ENCODE results near the gene NRXN2. TPM values are rescaled to one million over a fixed set of nuclear protein-coding genes. Genes with fewer than 3 reads are reported as not detected.
"Not testable (repeated sequence)": the region's sequence is repeated elsewhere in the genome, so short reads cannot be mapped to it uniquely, and the experiment has no call there.

NRXN2 gene
- total RNA-seq, 2 experiments from 2014 or later: 0.07 to 0.22 TPM

DNA sequence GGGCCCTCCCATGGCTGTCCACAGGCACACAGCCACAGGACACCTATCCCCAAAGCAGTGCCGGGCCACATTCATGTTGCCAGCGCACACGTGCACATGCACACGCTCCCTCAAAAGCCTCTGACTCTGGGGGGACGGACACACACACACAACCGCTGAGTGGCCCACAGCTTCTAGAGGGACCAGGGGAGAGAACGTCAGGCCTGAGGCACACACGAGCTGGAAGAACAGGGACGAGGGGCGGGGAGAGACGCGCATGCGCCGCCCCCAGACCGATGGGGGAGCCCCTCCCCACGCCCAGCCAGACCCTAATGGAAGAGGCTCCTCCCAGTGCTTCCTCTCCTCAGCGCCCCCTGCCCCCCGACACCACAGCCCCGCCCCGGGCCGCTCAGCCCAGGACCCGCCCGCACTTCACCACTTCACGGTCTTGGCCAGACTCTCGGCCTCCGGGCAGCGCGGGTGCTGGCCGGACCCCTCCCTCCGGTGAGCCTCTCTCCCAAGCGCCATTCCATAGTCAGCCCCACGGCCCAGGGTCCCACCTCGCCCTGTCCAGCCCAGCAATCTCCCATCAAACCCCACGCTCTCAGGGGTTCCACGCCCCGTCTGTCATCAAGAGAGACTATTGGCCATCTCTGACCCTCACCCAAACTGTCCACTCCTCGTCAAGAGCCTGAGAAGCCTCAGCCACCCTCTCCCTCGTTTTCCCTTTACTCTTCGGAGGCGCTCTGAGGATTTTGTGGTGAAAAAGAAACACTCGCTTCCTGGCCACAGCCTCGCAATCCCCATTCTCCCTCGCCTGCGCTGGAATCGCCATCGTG, 11.7 kb downstream of the NRXN2 start:
- H3K4me1 Mint-ChIP-seq (ENCODE audit: low read depth): peaks cover 14% of the 10 kb centered on the region
- POLR2A ChIA-PET: no interaction called here
- DNase-seq: no peak
- no peaks in the 10 kb centered on the region for H3K9me3 Mint-ChIP-seq
- H3K36me3 Mint-ChIP-seq (ENCODE audit: low read depth): no peaks in the 10 kb centered on the region
- TF ChIP-seq, protein P1, sequence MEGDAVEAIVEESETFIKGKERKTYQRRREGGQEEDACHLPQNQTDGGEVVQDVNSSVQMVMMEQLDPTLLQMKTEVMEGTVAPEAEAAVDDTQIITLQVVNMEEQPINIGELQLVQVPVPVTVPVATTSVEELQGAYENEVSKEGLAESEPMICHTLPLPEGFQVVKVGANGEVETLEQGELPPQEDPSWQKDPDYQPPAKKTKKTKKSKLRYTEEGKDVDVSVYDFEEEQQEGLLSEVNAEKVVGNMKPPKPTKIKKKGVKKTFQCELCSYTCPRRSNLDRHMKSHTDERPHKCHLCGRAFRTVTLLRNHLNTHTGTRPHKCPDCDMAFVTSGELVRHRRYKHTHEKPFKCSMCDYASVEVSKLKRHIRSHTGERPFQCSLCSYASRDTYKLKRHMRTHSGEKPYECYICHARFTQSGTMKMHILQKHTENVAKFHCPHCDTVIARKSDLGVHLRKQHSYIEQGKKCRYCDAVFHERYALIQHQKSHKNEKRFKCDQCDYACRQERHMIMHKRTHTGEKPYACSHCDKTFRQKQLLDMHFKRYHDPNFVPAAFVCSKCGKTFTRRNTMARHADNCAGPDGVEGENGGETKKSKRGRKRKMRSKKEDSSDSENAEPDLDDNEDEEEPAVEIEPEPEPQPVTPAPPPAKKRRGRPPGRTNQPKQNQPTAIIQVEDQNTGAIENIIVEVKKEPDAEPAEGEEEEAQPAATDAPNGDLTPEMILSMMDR (IDR thresholded peaks at IDR 0.05): no peak
- intact Hi-C loops (cut with micrococcal nuclease): no loop called here
- ATAC-seq: no peak
- CTCF ChIA-PET: interaction anchor here (1.3 kb wide), 1 partner anchor 33 kb away, joined by 3 read pairs; the partner anchor contains the start of gene RASGRP2
- H3K27ac Mint-ChIP-seq: no peak overlapping the region
- no peak overlapping the region for H3K4me3 Mint-ChIP-seq
- H3K27me3 Mint-ChIP-seq: peaks cover 58% of the 10 kb centered on the region

DNA sequence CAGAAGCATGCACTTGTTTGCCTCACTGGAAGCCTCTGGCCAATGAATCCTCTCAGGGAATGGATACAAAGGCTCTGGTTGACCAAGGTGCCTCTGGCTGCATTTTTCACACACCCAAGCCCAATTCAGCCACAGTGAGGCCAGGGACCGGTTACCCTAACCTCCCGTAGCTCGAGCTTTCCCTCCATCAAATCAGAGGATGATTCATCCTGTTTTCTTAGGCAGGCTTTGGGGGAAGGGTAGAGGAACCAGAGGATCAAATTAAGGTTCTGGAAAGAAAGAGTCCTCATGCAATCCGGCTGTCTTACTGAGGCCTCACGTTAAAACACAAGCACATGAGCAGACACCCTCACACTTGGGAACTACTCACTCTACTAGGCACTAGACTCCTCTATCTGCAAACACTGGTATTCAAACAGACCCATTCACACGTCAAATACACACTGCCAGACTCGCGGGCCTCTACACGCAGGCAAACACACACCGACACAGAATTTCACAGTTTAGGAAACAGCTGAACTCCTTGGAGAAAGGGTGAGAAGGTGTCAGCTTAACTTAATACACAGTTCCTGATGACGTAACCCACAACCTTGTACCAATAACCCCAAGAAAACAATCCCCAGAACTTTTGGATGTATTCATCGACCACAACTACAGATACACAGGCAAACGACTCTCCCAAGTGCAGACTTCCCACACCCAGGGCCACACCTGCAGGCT, 12.4 kb downstream of the NRXN2 start:
- H3K27ac Mint-ChIP-seq: no peak overlapping the region
- no peak overlapping the region for H3K4me3 Mint-ChIP-seq
- DNase-seq: no peak
- TF ChIP-seq, protein P1 (IDR thresholded peaks at IDR 0.05): no peak
- ChIA-PET POLR2A (no interaction called here), CTCF (interaction anchor here (1.3 to 2.8 kb wide), 2 partner anchors 21 to 34 kb away, joined by 3 to 8 read pairs; partner anchors contain the start of gene RASGRP2)
- no peaks in the 10 kb centered on the region for H3K9me3 Mint-ChIP-seq
- intact Hi-C loops (cut with micrococcal nuclease): no loop called here
- H3K4me1 Mint-ChIP-seq (ENCODE audit: low read depth): peaks cover 14% of the 10 kb centered on the region
- H3K36me3 Mint-ChIP-seq (ENCODE audit: low read depth): no peaks in the 10 kb centered on the region
- peaks cover 53% of the 10 kb centered on the region for H3K27me3 Mint-ChIP-seq
- no peak for ATAC-seq

DNA sequence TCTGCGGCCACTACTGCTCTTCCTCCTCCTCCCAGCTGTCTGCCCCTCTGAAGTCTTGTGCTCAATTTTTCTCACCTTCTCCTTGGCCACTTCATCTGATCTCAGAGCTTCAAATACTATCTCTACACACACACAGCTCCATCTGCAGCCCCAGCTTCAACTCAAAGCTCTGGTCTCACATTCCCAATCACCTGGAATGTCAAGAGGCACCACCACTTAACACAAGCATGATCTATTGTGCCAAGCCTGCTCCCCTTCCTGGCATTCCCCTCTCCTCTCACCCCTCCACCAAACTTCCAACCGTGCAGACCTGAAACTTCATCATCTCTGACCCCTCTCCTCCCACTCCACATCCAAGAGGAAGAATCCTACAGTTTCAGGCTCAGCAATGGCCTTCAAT, 17.5 kb downstream of the NRXN2 start:
- TF ChIP-seq, protein P1 (IDR thresholded peaks at IDR 0.05): no peak
- POLR2A ChIA-PET: interaction anchor here (1.3 to 1.4 kb wide), 2 partner anchors 12 to 16 kb away, joined by 5 to 9 read pairs; no protein-coding TSS in a partner anchor
- no peaks in the 10 kb centered on the region for H3K9me3 Mint-ChIP-seq

DNA sequence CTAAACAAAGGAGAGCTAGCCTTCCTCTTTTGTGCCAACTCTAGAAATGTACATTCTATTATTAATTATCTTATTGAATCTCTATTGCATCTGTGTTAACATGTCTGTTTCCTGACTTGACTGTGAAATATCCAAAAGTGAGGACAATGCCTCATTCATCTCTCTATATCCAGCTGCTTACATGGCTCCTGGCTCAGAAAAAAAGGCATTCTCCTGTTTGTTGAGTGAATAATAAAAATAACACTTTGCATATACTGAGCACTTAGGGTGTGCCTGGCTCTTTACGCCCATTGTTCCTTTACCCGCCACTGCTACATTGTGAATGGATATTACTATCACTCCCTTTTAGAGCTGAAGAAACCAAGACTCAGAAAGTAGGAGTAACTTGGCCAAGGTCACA, 19.9 kb downstream of the NRXN2 start:
- no peak overlapping the region for H3K27ac Mint-ChIP-seq

More for the DNA sequence above, 17.5 kb downstream of the NRXN2 start:
- no peaks in the 10 kb centered on the region for H3K4me1 Mint-ChIP-seq (ENCODE audit: low read depth)
- peaks cover 20% of the 10 kb centered on the region for H3K27me3 Mint-ChIP-seq
- no peak overlapping the region for H3K27ac Mint-ChIP-seq
- no peak overlapping the region for H3K4me3 Mint-ChIP-seq
- CTCF ChIA-PET: interaction anchor here (0.8 to 5.1 kb wide), 6 partner anchors 8 to 40 kb away, joined by 3 to 55 read pairs (median 7); no protein-coding TSS in a partner anchor
- ATAC-seq (no peak), DNase-seq (no peak)
- intact Hi-C loops (cut with micrococcal nuclease): no loop called here
- H3K36me3 Mint-ChIP-seq (ENCODE audit: low read depth): no peaks in the 10 kb centered on the region

DNA sequence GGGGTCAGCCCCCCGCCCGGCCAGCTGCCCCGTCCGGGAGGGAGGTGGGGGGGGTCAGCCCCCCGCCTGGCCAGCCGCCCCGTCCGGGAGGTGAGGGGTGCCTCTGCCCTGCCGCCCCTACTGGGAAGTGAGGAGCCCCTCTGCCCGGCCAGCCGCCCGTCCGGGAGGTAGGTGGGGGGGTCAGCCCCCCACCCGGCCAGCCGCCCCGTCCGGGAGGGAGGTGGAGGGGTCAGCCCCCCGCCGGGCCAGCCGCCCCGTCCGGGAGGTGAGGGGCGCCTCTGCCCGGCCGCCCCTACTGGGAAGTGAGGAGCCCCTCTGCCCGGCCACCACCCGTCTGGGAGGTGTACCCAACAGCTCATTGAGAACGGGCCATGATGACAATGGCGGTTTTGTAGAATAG, 21.0 kb downstream of the NRXN2 start:
- H3K27me3 Mint-ChIP-seq; H3K27ac Mint-ChIP-seq; H3K4me1 Mint-ChIP-seq (ENCODE audit: low read depth); H3K9me3 Mint-ChIP-seq; intact Hi-C loops (cut with micrococcal nuclease); ATAC-seq; POLR2A ChIA-PET; H3K4me3 Mint-ChIP-seq; H3K36me3 Mint-ChIP-seq (ENCODE audit: low read depth); CTCF ChIA-PET; DNase-seq: not testable (repeated sequence)

More for the DNA sequence above, 19.9 kb downstream of the NRXN2 start:
- DNase-seq (no peak), ATAC-seq (no peak)
- H3K9me3 Mint-ChIP-seq: no peaks in the 10 kb centered on the region
- TF ChIP-seq, protein P1 (IDR thresholded peaks at IDR 0.05): no peak
- POLR2A ChIA-PET: interaction anchor here (0.6 to 0.7 kb wide), 2 partner anchors 15 to 1064 kb away, joined by 3 to 4 read pairs; no protein-coding TSS in a partner anchor
- no peaks in the 10 kb centered on the region for H3K36me3 Mint-ChIP-seq (ENCODE audit: low read depth)
- H3K4me3 Mint-ChIP-seq: no peak overlapping the region
- intact Hi-C loops (cut with micrococcal nuclease): no loop called here
- H3K4me1 Mint-ChIP-seq (ENCODE audit: low read depth): no peaks in the 10 kb centered on the region
- H3K27me3 Mint-ChIP-seq: peaks cover 8% of the 10 kb centered on the region
- CTCF ChIA-PET: interaction anchor here (1.6 to 5.1 kb wide), 2 partner anchors 14 to 312 kb away, joined by 3 to 55 read pairs; no protein-coding TSS in a partner anchor
